ENCODE results near the gene BAZ2B.

The BAZ2B gene

DNA sequence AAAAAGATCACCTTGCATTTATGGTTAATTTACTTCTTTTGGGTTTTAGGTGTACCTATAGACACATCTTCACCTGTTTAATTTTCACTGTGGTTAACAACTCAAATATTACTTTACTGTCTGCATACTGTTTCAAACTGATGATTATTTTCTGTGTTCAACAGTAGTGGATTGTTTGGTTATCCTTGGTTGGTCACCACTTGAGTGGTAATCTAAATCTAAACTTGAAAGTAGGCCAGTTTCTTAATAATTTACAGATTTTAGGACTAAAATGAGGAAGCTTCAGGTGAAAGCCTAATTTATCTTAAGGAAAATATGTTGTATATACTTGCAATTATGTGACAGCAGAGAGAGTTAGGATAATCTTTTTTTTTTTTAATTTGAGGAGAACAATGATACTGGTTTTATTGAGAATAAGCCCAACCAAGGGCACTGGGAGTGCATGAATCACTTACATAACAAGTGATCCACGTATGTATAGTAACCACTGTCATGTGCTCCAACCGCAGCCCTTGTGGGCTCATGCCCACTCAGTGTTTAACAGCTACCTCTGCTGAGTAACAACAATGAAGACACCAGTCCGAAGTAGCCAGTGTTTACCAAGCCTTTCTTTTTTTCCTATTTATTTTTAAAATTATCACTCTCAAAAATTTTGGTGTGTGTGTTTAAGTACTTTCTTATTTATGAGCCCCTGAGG, 298.8 kb downstream of the BAZ2B start:
- Mint-ChIP-seq H3K9me3 (peaks cover 4% of the 10 kb centered on the region), H3K4me1 (no peaks in the 10 kb centered on the region), H3K27me3 (no peaks in the 10 kb centered on the region), H3K27ac (no peak overlapping the region), H3K4me3 (no peak overlapping the region), H3K36me3 (ENCODE audit: low read depth) (peaks cover 4% of the 10 kb centered on the region)
- DNase-seq: no peak
- no peak for ATAC-seq

DNA sequence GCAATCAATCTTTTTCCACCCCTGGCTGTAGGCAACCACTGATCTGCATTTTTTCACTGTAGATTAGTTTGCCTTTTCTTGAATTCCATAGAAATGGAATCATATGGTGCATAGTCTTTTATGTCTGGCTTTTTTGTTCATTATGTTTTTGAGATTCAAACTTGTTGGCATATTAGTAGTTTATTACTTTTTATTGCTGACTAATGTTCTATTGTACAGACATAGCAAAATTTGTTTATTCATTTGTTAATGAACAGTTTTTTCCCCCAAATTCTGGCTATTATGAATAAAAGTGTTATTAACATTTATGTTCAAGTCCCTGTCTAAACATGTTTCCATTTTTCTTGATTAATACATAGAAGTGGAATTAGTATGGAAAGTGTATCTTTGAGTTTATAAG, 308.4 kb downstream of the BAZ2B start:
- Mint-ChIP-seq H3K36me3 (ENCODE audit: low read depth) (peaks cover 2% of the 10 kb centered on the region), H3K27me3 (peaks cover 6% of the 10 kb centered on the region), H3K4me1 (no peaks in the 10 kb centered on the region), H3K27ac (no peak overlapping the region), H3K4me3 (no peak overlapping the region), H3K9me3 (peaks cover 11% of the 10 kb centered on the region)
- no peak for DNase-seq
- no peak for ATAC-seq

DNA sequence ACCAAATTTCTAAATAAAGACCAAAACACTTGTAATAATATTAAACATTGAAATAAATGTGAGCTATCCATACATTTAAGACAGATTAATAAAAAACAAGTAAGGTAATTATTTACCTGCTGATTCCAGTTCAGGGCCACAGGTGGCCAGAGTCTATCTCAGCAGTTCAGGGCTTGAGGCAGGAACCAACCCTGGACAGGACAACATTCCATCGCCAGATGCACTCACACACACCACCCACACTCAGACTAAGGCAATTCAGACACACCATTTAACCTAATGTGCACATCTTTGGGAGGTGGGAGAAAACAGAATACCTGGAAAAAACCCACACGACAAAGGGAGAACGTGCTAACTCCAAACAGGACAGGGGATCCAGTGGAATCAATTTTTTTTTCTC, 315.8 kb downstream of the BAZ2B start:
- Mint-ChIP-seq H3K9me3 (peaks cover 14% of the 10 kb centered on the region), H3K27me3 (peaks cover 3% of the 10 kb centered on the region), H3K27ac (no peak overlapping the region), H3K4me3 (no peak overlapping the region), H3K36me3 (ENCODE audit: low read depth) (peaks cover 2% of the 10 kb centered on the region), H3K4me1 (no peaks in the 10 kb centered on the region)
- ATAC-seq (no peak), DNase-seq (no peak)

DNA sequence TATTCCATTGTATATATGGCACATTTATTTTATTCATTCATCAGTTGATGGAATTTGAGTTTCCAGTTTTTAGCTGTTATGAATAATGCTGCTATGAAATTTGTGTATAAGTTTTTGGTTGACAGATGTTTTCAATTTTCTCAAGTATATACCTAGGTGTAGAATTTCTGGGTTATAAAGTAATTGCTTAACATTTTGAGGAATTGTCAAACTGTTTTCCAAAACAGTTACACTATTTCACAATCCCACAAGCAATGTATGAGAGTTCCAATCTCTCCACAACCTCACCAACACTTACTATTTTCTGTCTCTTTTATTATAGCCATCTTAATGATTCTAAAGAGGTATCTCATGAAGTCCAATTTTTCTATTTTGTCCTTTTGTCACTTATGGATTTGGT, 317.4 kb downstream of the BAZ2B start:
- H3K4me1 Mint-ChIP-seq: no peaks in the 10 kb centered on the region
- H3K4me3 Mint-ChIP-seq: no peak overlapping the region
- DNase-seq (no peak), ATAC-seq (no peak)
- no peaks in the 10 kb centered on the region for H3K27me3 Mint-ChIP-seq
- no peak overlapping the region for H3K27ac Mint-ChIP-seq
- H3K36me3 Mint-ChIP-seq (ENCODE audit: low read depth): no peaks in the 10 kb centered on the region
- peaks cover 4% of the 10 kb centered on the region for H3K9me3 Mint-ChIP-seq

DNA sequence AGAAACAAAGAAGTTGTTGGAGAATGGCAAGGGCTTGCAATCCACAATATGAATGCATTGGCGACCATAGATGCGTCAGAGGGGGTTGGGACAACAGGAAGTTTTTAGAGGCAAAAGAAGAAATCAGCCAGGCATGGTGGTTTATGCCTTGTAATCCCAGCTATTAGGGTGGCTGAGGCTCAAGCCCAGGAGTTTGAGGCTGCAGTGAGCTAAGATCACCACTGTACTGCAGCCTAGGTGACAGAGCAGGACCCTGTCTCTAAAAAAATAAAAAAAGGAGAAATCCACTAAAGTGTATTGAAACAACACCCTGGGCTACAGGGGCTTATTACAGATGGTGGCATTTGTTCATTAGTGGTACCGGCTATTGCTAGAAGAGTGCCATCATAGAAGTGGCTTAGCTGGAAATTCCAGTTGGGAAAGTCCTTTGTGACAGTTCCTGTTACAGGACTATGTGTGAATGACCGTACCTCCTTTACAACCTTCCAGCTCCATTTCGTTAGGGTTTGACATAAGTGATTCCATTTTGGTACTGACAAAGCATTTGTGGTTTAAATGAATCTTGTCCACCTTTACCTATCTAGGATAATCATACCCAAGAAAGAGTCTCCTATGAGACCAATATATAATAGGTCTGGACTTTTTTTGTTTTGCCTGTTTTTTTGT, 319.2 kb downstream of the BAZ2B start:
- H3K9me3 Mint-ChIP-seq: peaks cover 3% of the 10 kb centered on the region
- DNase-seq (no peak), ATAC-seq (no peak)

DNA sequence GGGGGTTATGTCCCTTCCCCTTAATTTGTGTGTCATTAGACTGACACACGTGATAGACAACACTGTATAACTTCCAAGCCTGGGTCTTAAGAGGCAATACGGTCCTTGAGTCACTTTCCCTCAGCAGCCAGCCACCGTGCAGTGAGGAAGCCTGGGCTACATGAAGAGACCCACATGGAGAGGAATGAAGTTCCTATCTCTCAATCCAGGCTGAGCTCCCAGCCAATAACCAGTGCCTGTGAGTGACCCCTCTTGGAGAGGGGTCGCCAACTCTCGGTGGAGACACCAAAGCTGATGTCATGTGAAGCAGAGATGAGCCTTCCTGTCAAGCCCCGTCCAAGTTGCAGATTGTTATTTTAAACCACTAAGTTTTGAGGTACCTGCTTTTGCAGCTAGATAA, 324.2 kb downstream of the BAZ2B start:
- DNase-seq (no peak), ATAC-seq (no peak)
- no peaks in the 10 kb centered on the region for H3K27me3 Mint-ChIP-seq
- peaks cover 3% of the 10 kb centered on the region for H3K9me3 Mint-ChIP-seq
- peaks cover 16% of the 10 kb centered on the region for H3K4me1 Mint-ChIP-seq
- no peaks in the 10 kb centered on the region for H3K36me3 Mint-ChIP-seq (ENCODE audit: low read depth)
- no peak overlapping the region for H3K4me3 Mint-ChIP-seq
- H3K27ac Mint-ChIP-seq: no peak overlapping the region

More for the DNA sequence above, 319.2 kb downstream of the BAZ2B start:
- no peaks in the 10 kb centered on the region for H3K27me3 Mint-ChIP-seq
- H3K36me3 Mint-ChIP-seq (ENCODE audit: low read depth): no peaks in the 10 kb centered on the region
- no peak overlapping the region for H3K4me3 Mint-ChIP-seq
- no peak overlapping the region for H3K27ac Mint-ChIP-seq
- no peaks in the 10 kb centered on the region for H3K4me1 Mint-ChIP-seq

DNA sequence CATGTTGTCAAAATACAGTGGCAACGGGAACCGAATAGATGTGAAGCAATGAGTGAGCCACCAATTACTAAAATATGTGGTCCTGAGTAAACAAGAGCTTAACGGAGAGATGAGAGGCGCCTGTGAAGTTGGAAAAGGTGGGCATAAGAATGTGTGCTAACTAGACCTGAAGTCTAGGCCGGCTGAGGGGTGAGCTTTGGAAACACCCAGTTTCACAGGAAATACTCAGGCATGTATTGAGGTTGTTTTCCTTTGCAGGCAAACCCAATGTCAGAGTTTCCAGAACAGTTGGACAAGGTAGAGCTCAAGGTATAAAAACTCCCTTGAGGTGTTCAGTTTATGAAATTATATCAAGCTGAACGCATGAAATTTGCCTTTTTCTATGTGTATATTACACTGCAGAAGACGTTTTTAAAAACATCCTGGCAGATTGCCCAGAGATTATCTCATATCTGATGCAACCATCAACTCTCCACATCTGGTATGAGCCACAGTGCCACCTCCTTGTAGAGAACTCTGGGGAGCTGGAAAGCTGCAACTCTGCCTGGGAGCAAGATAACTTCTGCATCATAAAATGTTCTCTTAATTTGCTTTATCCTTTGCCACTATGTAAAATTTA, 325.9 kb downstream of the BAZ2B start:
- ATAC-seq: peak; percentile 7
- Mint-ChIP-seq H3K4me1 (peaks cover 20% of the 10 kb centered on the region), H3K4me3 (no peak overlapping the region), H3K9me3 (no peaks in the 10 kb centered on the region), H3K27me3 (no peaks in the 10 kb centered on the region), H3K36me3 (ENCODE audit: low read depth) (no peaks in the 10 kb centered on the region), H3K27ac (peak overlapping the region; percentile 64)
- DNase-seq: no peak

DNA sequence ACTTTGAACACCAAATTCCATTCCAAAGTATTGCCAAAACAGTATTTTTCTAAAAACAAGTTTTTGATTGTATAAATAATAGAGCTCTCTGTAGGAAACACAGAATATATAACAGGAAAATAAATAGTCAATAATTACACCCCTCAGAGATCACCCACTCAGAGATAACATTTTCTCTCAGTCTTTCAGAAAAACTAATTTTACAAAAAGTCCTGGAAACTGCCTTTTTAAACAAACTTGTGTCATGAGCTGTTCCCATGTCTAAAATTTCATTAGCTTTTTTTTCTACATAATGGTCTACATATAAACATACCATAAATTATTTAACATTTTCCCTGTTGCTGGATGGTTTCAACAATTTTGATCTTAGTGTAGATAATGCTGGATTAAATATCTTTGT, 328.6 kb downstream of the BAZ2B start:
- DNase-seq (no peak), ATAC-seq (no peak)
- Mint-ChIP-seq H3K27ac (no peak overlapping the region), H3K27me3 (no peaks in the 10 kb centered on the region), H3K36me3 (ENCODE audit: low read depth) (no peaks in the 10 kb centered on the region), H3K9me3 (no peaks in the 10 kb centered on the region), H3K4me1 (peaks cover 33% of the 10 kb centered on the region), H3K4me3 (no peak overlapping the region)

DNA sequence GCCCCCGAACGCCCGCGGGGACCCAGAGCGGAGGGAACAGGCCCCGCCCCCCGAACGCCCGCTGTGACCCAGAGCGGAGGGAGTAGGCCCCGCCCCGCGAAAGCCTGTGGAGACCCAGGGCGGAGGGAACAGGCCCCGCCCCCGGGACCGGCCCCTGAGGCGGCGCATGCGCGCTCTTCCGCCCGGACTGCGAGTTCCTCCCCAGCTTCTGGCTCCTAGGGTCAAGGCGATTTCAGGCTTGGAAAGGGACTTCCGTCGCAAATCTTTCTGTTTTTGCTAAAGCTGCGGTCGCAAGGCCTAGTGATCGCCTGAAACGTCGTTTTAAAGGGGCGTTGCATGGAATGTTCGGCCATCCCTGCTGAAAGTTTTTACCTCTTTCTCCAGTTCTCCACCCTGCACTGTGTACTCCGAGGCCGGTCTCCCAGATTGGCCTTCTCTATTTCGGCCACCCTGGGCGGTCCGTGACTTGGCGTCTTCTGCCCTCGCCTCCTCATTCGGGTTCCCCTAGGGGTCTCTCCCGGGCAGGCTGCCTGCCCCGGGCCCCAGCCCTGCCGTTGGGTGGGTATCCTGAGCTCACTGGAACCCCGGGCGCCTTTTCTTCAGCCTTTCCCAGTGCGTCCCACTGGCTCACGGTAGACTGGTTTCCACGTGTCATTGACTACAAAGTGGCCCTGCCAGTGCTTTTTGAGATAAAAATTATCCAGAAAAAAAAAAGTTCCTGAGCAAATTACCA, 329.5 kb downstream of the BAZ2B start:
- ATAC-seq (peak; percentile 97), DNase-seq (peak; percentile 97)
- H3K27me3 Mint-ChIP-seq: no peaks in the 10 kb centered on the region
- H3K4me3 Mint-ChIP-seq: peak overlapping the region; percentile 88
- peaks cover 2% of the 10 kb centered on the region for H3K36me3 Mint-ChIP-seq (ENCODE audit: low read depth)
- H3K27ac Mint-ChIP-seq: peak overlapping the region; percentile 73
- H3K4me1 Mint-ChIP-seq: peaks cover 33% of the 10 kb centered on the region
- H3K9me3 Mint-ChIP-seq: no peaks in the 10 kb centered on the region

DNA sequence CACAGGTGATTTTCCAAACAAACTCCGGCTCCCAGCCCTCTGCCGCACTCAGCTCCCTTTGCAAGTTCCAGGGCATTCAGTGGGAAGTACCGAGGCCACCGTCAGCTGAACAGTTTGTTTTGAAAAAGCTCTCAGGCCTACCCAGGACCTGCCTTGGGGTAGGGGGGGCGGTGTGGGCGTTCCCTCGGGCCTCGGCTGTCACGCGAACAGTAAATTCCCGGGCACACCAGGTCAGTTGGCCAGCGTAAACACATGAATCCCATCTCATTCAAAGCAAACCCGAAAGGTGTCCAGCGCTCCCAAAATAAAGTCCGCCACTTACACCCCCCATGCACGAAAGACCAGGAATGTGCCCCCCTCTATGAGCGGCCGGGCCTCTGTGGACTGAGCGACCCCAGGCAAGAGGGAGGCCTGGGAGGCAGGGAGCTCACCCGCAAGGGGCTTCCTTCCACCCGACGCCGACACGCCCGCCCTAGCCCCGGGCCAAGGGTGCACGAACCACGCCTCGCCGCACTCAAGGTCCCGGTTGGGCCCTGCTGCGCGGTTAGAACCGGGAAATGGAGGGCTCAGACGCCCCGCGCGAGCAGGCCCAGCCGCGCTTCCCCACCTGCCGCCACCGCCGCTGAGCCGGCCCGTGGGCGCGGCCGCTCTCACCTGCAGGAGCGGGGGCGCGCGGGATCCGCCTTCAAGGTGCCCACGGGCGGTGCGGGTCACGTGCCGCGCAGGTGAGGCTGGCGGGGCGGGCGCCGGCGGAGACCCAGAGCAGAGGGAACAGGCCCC, 330.2 kb downstream of the BAZ2B start, which contains the start of gene WDSUB1:
WDSUB1 (minus strand) TSS at position 775 of the 780 bp plus-strand sequence. CDS start 3,634 bp downstream, outside the sequence.
- peak within 1 kb of the TSS; percentile 88 for H3K4me3 Mint-ChIP-seq
- no peaks in the 10 kb centered on the region for H3K27me3 Mint-ChIP-seq
- peaks cover 34% of the 10 kb centered on the region for H3K4me1 Mint-ChIP-seq
- ATAC-seq (peak; percentile 16), DNase-seq (peak; percentile 28)
- peaks cover 5% of the 10 kb centered on the region for H3K36me3 Mint-ChIP-seq (ENCODE audit: low read depth)
- peak within 1 kb of the TSS; percentile 73 for H3K27ac Mint-ChIP-seq
- no peaks in the 10 kb centered on the region for H3K9me3 Mint-ChIP-seq

DNA sequence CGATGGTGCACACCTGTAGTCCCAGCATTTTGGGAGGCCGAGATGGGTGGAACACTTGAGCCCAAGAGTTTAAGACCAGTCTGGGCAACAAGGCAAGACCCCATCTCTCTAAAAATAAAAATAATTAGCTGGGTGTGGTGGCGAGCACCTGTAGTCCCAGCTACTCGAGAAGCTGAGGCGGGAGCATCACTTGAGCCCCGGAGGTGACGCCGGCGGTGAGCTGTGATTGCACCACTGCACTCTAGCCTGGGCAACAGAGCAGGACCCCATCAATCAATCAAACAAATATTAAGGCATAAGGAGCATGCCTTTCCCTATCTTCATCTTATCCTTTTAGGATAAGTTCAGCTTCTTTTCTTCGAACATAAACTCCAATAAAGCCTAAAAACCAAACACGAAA, 330.9 kb downstream of the BAZ2B start:
- ATAC-seq: no peak
- H3K9me3 Mint-ChIP-seq: no peaks in the 10 kb centered on the region
- no peak overlapping the region for H3K27ac Mint-ChIP-seq
- H3K36me3 Mint-ChIP-seq (ENCODE audit: low read depth): peaks cover 5% of the 10 kb centered on the region
- no peaks in the 10 kb centered on the region for H3K27me3 Mint-ChIP-seq
- no peak for DNase-seq
- H3K4me3 Mint-ChIP-seq: peak overlapping the region; percentile 74
- H3K4me1 Mint-ChIP-seq: peaks cover 29% of the 10 kb centered on the region

DNA sequence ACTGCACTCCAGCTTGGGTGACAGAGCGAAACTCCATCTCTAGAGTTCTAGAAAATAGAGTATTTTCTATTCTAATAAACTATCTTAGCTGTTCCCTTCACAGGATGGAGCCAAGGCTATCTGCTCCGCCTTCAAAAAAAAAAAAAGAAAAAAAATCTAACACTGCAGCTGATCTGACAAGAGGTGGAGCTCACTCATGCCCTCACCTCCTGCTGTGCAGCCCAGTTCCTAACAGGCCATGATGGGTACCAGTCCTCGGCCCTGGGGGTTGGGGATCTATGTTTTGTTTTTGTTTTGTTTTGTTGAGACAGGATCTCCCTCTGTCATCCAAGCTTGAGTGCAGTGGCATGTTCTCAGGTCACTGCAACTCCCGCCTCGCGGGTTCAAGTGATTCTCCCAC, 332.8 kb downstream of the BAZ2B start:
- peaks cover 24% of the 10 kb centered on the region for H3K4me1 Mint-ChIP-seq
- DNase-seq (no peak), ATAC-seq (no peak)
- no peaks in the 10 kb centered on the region for H3K9me3 Mint-ChIP-seq
- H3K4me3 Mint-ChIP-seq: no peak overlapping the region
- H3K27ac Mint-ChIP-seq: no peak overlapping the region
- no peaks in the 10 kb centered on the region for H3K27me3 Mint-ChIP-seq
- peaks cover 5% of the 10 kb centered on the region for H3K36me3 Mint-ChIP-seq (ENCODE audit: low read depth)

DNA sequence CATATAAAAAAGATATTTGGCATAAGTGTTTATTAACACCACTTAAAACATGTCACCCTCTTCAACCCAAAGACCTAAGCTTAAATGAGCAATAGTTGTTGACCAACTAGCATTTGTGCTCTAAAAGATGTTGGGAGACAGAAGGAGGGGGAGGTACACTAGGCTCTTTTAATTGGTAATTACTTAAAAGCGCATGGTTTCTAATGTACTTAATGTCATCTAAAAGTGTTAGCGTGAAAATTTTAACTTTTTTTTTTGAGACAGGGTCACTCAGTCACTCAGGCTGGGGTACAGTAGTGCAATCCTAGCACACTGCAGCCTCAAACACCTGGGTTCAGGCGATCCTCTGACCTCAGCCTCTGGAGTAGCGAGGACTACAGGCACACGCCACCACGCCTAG, 335.3 kb downstream of the BAZ2B start:
- no peaks in the 10 kb centered on the region for H3K27me3 Mint-ChIP-seq
- H3K27ac Mint-ChIP-seq: no peak overlapping the region
- ATAC-seq (no peak), DNase-seq (no peak)
- no peak overlapping the region for H3K4me3 Mint-ChIP-seq
- peaks cover 5% of the 10 kb centered on the region for H3K36me3 Mint-ChIP-seq (ENCODE audit: low read depth)
- H3K4me1 Mint-ChIP-seq: peaks cover 18% of the 10 kb centered on the region
- no peaks in the 10 kb centered on the region for H3K9me3 Mint-ChIP-seq

DNA sequence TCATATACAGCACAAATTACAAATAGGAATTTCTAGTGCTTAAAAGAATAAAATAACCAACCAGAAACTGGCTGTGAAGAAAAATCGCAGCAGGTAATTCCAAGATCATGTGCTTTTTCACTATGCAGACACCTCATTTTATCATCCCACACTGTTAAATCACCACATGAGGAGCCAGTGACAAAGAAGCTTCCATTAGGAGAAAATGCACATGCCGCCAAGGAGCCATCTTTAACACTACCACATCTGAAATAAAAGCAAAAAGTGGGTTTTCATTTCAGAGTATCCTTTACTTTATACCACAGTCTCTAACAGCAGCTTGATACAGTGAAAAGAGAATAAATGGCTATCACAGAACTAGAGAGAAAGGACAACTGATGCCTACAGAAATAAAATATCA, 336.6 kb downstream of the BAZ2B start:
- no peak overlapping the region for H3K4me3 Mint-ChIP-seq
- H3K27ac Mint-ChIP-seq: no peak overlapping the region
- H3K27me3 Mint-ChIP-seq: no peaks in the 10 kb centered on the region
- H3K9me3 Mint-ChIP-seq: no peaks in the 10 kb centered on the region
- DNase-seq (no peak), ATAC-seq (no peak)
- H3K4me1 Mint-ChIP-seq: peaks cover 9% of the 10 kb centered on the region
- peaks cover 10% of the 10 kb centered on the region for H3K36me3 Mint-ChIP-seq (ENCODE audit: low read depth)
